ENCODE measurements around the gene KNSTRN.
A peak's percentile ranks its signal among the peaks of the same experiment; 100 is the strongest.

KNSTRN gene

DNA sequence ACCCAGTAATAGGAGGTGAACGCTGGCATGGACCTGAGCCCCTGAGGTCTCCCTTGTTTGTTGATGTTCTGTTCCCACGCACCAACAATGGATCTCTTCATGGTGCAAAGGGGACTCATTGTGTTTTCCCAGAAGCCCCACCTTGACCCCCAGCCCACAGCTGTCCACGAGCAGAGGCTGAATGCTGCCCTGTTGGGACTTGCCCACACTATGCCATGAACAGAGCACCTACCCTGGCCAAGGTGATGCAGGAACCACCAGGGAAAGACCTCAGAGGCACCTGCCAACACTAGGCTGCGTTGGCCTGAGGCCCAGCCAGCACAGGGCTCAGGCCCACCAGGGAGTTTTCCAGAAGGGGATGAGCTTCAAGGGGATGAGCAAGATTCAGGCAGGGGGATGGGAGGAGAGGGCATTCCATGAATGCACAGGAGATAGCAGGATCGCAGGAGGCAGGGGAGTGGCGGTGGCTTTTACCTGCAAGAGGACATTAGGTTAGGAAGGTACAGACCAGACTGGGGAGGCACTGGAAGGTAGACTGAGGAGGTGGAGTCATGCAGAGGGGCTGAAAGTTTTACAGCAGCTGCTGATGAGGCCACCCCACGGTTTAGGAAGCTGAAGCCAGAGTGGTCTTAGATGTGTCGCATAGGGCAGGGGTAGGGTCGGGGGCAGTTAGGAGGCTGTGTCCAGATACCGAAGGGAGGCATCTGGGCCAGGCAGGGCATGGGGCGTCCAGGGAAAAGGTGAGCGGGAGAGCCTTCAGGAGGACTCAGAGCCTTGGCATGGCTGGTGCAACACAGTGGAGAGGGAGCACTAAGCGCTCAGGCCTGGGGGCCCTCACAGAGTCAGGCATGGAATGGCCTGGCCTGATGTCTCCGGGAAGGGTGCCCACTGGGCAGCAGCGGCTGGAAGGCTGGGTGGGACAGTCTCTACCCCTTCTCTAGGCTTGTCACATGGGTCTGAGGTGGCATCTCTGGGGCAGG, 35.7 kb upstream of the KNSTRN start:
- no peak for DNase-seq

GRCh38 chr15:40347559-40348473, 34.7 kb upstream of the KNSTRN start:
- no peak for DNase-seq

- DNase-seq: no peak
Measured at GRCh38 chr15:40348474-40348870, 34.0 kb upstream of the KNSTRN start.

GRCh38 chr15:40349163-40349562, 33.4 kb upstream of the KNSTRN start:
- no peak for DNase-seq

- DNase-seq: no peak
Measured at GRCh38 chr15:40352281-40352901, 30.1 kb upstream of the KNSTRN start.

DNA sequence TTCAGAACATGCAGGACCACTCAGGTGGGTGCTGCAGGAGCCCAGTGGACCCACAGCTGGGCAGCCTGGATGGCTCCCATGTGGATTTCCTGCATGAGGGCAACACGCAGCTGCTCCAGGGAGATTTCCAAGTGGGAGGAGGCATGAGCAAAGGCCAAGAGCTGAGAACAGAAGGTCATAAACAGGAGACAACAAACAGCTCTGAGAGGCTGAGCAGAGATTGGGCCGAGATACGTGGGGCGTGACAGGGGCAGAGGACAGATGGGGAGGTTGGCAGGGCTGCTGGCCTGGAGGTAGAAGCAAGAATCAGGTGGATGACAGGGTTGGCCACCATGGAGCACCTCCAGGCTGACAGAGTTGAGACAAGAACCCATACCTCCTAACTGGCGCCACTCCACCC, 28.8 kb upstream of the KNSTRN start:
- DNase-seq: no peak

- DNase-seq: no peak
Measured at GRCh38 chr15:40354408-40355171, 27.9 kb upstream of the KNSTRN start.

DNA sequence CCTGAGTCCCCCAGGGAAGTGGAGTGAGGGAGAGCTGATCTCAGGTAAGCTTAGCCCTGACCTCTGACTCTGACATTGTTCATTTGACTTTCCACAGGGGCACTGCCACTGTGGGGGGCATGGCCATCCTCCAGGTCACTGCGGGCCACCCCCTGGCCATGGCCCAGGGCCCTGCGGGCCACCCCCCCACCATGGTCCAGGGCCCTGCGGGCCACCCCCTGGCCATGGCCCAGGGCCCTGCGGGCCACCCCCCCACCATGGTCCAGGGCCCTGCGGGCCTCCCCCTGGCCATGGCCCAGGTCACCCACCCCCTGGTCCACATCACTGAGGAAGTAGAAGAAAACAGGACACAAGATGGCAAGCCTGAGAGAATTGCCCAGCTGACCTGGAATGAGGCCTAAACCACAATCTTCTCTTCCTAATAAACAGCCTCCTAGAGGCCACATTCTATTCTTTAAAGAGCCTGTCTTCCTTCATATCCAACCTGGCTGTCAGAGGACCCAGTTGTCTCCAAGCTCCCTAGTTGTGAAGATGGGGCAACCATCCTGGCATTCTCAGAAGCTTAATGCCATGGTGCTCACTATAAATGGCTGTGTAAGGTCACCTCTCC, 26.4 kb upstream of the KNSTRN start:
- DNase-seq: no peak

DNA sequence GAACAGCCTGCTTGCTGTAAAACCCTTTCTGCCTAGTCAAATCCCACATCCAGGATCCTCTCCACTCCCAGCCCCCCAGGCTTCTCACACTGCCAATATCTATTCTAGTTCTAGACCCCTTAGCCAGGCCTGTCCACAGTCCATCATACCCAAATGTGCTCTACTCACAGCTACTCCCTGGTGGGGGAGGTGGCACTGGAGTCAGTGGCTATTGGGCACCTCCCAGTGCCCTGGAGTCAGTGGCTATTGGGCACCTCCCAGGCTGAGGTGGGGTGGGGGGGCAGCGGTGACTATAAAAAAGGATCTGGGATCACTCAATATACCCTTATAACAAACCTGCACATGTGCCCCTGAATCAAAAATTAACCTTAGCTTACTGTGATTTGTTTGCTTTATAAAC, 25.3 kb upstream of the KNSTRN start:
- DNase-seq: no peak

DNA sequence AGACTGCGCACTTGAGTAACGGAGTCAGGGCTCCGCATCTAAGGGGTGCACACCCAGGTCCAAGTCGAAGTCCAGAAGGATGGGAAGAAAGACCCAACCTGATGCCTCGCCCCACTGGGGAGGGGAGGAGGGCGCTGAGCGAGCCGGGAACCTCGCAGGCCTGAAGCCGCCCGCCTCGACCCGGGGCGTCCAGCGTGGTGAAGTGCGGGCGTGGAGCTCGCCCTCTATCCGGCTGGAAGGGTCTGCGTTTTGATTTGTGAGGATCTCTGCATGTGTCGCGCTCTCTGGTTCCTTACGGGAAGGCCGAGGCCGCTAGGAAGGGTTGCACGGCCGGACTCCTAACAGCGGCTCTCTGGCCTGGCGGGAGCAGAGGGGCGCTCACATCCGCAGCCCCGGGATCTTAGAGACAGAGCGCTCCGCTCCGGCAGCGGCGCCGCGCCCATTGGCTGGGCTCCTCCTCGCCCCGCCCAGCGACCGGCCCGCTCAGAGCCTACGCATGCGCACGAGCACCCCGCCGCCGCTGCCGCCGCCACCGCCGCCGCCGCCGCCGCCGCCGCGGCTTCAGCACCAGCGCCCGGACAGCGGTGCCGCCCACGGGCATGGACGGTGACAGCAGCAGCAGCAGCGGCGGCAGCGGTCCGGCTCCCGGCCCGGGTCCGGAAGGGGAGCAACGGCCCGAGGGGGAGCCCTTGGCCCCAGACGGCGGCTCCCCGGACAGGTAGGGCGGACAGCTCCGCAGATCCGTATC, 24.6 kb upstream of the KNSTRN start, which contains the start of gene DISP2:
DISP2 (plus strand) TSS at position 497 of the 748 bp plus-strand sequence; CDS start at position 600, 103 bp downstream.
- peak; percentile 96 for DNase-seq

DNA sequence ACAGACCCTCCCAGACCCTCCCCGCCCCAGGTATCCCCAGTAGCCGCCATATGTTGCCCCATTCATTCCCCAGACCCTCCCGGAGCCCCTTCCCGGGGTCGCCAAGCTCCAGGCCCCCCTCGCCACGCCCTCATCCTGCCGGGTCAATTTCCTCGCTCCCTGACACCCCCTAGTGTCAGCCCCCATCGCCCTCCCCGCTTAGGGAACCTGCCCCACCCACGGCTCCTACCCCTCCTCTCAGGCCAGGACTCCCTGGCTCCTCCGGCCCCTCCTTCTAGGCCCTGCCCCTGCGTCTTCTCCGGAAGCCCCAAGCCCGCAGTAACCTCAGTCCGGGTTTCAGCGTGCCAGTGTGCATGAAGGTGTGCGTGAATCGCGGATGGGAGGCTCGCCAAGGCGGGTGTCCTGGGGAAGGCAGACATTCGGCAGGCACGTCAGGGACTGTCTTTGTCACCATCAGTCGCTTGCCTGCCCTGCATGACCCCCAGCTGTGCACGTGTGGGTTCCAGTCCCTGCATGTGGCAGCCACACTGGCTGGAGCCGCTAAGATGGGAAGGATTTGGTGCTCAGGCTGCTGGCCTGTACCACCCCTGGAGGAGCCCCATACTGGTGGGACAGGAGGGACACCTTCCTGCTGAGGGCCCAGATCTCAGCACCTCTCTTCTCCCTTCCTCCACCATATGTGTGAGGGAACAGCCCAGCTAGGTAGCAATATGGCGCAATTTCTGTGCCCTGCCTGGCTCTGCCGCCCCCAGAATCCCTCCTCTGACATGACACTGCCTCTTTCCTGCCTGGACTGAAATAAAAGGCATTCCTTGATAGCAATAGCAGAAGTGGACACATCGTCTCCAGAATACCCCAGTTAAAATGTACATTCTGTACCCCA, 23.8 kb upstream of the KNSTRN start:
- DNase-seq: peak; percentile 76

GRCh38 chr15:40360015-40360414, 22.5 kb upstream of the KNSTRN start:
- no peak for DNase-seq

GRCh38 chr15:40361640-40362039, 20.9 kb upstream of the KNSTRN start:
- no peak for DNase-seq

GRCh38 chr15:40363611-40364010, 18.9 kb upstream of the KNSTRN start:
- DNase-seq: no peak

DNA sequence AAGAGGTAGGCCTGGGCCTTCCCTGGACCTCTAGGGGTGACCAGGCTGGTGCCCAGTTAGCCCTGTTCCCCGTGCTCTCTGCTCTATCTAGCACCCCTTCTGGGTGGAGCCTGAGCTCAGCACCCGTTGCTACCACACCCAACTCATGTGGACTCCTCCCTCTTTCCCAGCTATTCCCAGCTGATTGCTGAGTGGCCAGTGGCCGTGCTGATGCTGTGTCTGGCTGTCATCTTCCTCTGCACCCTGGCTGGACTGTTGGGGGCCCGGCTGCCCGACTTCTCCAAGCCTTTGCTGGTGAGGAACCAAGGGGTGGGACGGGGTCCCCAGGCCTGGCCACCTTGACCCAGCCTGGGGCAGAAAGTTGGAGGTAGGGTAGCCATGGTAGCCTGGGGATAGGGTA, 18.3 kb upstream of the KNSTRN start:
- no peak for DNase-seq

GRCh38 chr15:40365016-40365415, 17.5 kb upstream of the KNSTRN start:
- no peak for DNase-seq

DNA sequence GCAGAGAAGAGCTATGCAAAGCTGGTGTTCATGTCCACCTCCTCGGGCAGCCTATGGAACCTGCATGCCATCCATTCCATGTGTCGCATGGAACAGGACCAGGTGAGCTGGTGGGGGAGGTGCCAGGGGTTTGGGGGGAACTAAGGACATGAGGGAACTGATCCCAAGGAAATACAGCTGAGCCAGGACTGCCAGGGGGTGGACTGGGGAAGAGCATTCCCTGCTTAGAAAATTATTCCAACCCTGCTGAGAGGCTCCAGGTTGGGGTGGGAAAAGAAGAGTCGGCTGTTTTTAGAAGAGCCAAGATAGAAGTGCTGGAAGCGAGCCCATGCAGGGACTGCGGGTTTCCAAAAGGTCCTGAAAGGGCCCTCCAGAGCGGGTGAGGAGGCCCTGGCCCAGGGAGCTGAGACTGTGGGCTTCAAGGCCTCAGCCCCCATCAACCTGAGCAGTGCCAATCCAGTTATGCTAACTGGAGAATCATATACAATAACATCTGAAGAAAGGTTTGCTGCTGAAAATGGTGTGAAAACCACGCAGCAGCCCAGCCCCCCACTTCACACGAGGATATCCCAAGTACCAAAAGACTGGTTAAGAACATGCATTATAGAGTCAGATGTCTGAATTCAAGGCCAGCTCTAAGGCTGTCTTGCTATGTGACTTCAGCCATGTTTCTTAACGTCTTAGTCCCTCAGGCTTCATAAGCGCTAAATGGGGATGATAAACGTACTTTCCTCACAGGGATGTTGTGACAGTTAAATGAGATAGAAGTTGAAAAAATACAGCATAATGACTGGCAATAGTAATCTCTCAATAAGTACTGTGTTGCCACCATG, 16.7 kb upstream of the KNSTRN start:
- no peak for DNase-seq

DNA sequence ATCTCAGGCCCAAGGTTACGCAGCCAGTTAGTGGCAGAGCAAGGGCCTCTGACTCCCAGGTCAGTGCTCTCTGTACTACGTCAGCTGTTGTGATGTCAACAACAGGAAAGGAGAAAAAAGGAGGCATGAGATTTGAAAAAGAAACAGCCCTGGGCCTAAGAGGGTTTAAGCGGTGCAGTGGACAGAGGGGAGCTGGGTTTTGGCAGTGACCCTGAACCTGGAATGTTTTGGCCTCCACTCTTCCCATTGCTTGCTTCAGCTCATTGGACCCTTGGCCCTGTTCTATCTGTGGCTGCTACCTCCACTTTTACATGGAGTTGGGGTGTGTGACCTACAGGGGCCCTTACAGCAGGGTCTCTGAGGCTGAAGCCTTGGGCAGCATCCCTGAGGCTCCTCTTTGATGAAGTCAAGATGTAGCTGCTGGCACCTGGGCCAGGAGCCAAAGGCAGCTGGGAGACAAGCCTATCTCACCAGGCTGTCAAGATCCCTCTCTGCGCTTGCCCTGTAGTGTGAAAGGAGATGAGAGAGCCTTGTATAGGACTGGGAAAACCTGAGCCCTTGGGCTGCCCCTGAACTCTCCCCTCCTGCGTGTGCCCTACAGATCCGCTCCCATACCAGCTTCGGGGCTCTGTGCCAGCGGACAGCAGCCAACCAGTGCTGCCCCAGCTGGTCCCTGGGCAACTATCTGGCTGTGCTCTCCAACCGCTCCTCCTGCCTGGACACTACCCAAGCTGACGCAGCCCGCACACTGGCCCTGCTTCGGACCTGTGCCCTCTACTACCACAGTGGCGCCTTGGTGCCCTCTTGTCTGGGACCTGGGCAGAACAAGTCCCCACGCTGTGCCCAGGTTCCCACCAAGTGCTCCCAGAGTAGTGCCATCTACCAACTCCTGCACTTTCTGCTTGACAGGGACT, 15.8 kb upstream of the KNSTRN start:
- no peak for DNase-seq
